HEK293 (cell line): ENCODE measurements around the gene OR2F1.

Experiments
- CTCF ChIP-seq: fragments of 450-650 bp; formaldehyde crosslinking; IDR thresholded peaks from 2 replicates; pipeline ENCODE4 v1.5.1; 2016; ENCODE audit warnings: missing biosample characterization, missing genetic modification characterization
- ELK4 ChIP-seq: IDR thresholded peaks from 2 replicates; pipeline ENCODE4 v1.6.1; 2011; ENCODE audit warnings: mild to moderate bottlenecking, low read depth, low read length, borderline replicate concordance
- REST ChIP-seq: fragments of 450-650 bp; formaldehyde crosslinking; IDR thresholded peaks from 2 replicates; pipeline ENCODE4 v1.5.1; 2016; ENCODE audit warnings: missing biosample characterization, missing genetic modification characterization
- ZBTB7A ChIP-seq: fragments of 450-650 bp; formaldehyde crosslinking; IDR thresholded peaks from 2 replicates; pipeline ENCODE4 v1.5.1; 2016; ENCODE audit warnings: low read depth, missing biosample characterization, missing genetic modification characterization
- ZFP37 ChIP-seq: fragments of 450-650 bp; formaldehyde crosslinking; IDR thresholded peaks from 2 replicates; pipeline ENCODE4 v1.5.1; 2016; ENCODE audit warnings: missing biosample characterization, missing genetic modification characterization
- ZFP41 ChIP-seq: fragments of 450-650 bp; formaldehyde crosslinking; IDR thresholded peaks from 2 replicates; pipeline ENCODE4 v1.5.1; 2016; ENCODE audit warnings: missing biosample characterization, missing genetic modification characterization, borderline replicate concordance
- ZNF692 ChIP-seq: fragments of 450-650 bp; formaldehyde crosslinking; IDR thresholded peaks from 2 replicates; pipeline ENCODE4 v1.5.1; 2016; ENCODE audit warnings: missing biosample characterization, missing genetic modification characterization
- ZNF707 ChIP-seq: fragments of 450-650 bp; formaldehyde crosslinking; IDR thresholded peaks from 2 replicates; pipeline ENCODE4 v1.5.1; 2016; ENCODE audit warnings: missing biosample characterization, missing genetic modification characterization
- ZNF837 ChIP-seq: fragments of 450-650 bp; formaldehyde crosslinking; IDR thresholded peaks from 2 replicates; pipeline ENCODE4 v1.5.1; 2016; ENCODE audit warnings: missing biosample characterization, missing genetic modification characterization

GRCh38 chr7:143980746-143981510 is 26.3 kb downstream of the OR2F1 start:
- no peak for TF ChIP-seq CTCF
- TF ChIP-seq ELK4 = no peak
- no peak for TF ChIP-seq ZNF837 (tag by site-specific recombination)
- no peak for TF ChIP-seq ZFP37 (tag by site-specific recombination)
- no peak for TF ChIP-seq ZBTB7A (tag by site-specific recombination)
- TF ChIP-seq ZNF707 (tag by site-specific recombination) = no peak
- TF ChIP-seq REST (tag by site-specific recombination) = no peak
- no peak for TF ChIP-seq ZNF692 (tag by site-specific recombination)
- TF ChIP-seq ZFP41 = no peak
